Karpas-422 (cell line): ENCODE measurements around the gene ARL4D. TPM values are rescaled to one million over a fixed set of nuclear protein-coding genes. Genes with fewer than 3 reads are reported as not detected.
"Not testable (repeated sequence)": the region's sequence is repeated elsewhere in the genome, so short reads cannot be mapped to it uniquely, and the experiment has no call there.

Experiments
- DNase-seq: peaks from one replicate; pipeline ENCODE4 v3.0.0-alpha.2; 2015
- H2AFZ ChIP-seq: fragments of 200-600 bp; sonication (generic); 2 replicates; pipeline ENCODE4 v1.6.1; 2014; ENCODE audit warnings: antibody characterized with exemption, low read length, mixed read lengths
- H3K27ac ChIP-seq: fragments of 200-600 bp; sonication (generic); 2 replicates; pipeline ENCODE4 v1.5.1; 2014; ENCODE audit warnings: mild to moderate bottlenecking, low read length, moderate library complexity
- H3K27me3 ChIP-seq: fragments of 200-600 bp; sonication (generic); 2 replicates; pipeline ENCODE4 v1.6.1; 2014; ENCODE audit warnings: low read length, mixed read lengths
- H3K36me3 ChIP-seq: fragments of 200-600 bp; sonication (generic); 2 replicates; pipeline ENCODE4 v1.6.1; 2014; ENCODE audit warnings: low read length, mixed read lengths; ENCODE audit not compliant: insufficient read depth
- H3K4me1 ChIP-seq: fragments of 200-600 bp; sonication (generic); 2 replicates; pipeline ENCODE4 v1.6.1; 2014; ENCODE audit warnings: mild to moderate bottlenecking, low read length, mixed read lengths
- H3K4me2 ChIP-seq: fragments of 200-600 bp; sonication (generic); 2 replicates; pipeline ENCODE4 v1.6.1; 2014; ENCODE audit warnings: low read length, low read depth, mild to moderate bottlenecking; ENCODE audit not compliant: poor library complexity, severe bottlenecking
- H3K4me3 ChIP-seq: fragments of 200-600 bp; sonication (generic); 2 replicates; pipeline ENCODE4 v1.5.1; 2014; ENCODE audit warnings: mild to moderate bottlenecking, antibody characterized with exemption, low read length, mixed read lengths
- H3K79me2 ChIP-seq: fragments of 200-600 bp; sonication (generic); 2 replicates; pipeline ENCODE4 v1.6.1; 2014; ENCODE audit warnings: mild to moderate bottlenecking, low read length, mixed read lengths
- H3K9ac ChIP-seq: fragments of 200-600 bp; sonication (generic); 2 replicates; pipeline ENCODE4 v1.6.0; 2014; ENCODE audit warnings: low read length
- H3K9me2 ChIP-seq: fragments of 200-600 bp; sonication (generic), shearing (Covaris generic); replicated peaks from 2 replicates; pipeline ENCODE4 v1.6.0; 2014; ENCODE audit warnings: mild to moderate bottlenecking, low read length, moderate library complexity; ENCODE audit not compliant: insufficient read depth
- H3K9me3 ChIP-seq: fragments of 300-700, 200-600 bp; sonication (generic); 2 replicates; pipeline ENCODE4 v1.6.1; 2014; ENCODE audit warnings: low read length, mixed read lengths
- H4K20me1 ChIP-seq: fragments of 200-600 bp; sonication (generic); 2 replicates; pipeline ENCODE4 v1.6.1; 2014; ENCODE audit warnings: mild to moderate bottlenecking, antibody characterized with exemption, low read length, low read depth; ENCODE audit not compliant: insufficient read depth
- total RNA-seq: library from RNA; depleted of rRNA; stranded (reverse); fragments of >200 nt; shearing (Covaris generic); gene quantifications from 2 replicates; pipeline ENCODE4 v1.2.3, GENCODE V29; 2014; ENCODE audit warnings: low replicate concordance

The ARL4D gene
- total RNA-seq, 1 experiment from 2014 or later = not detected

- not testable (repeated sequence) for H3K4me1 ChIP-seq, H3K36me3 ChIP-seq, H4K20me1 ChIP-seq, H3K4me3 ChIP-seq, H3K4me2 ChIP-seq, DNase-seq, H3K9ac ChIP-seq, H3K27me3 ChIP-seq, H3K9me3 ChIP-seq, H2AFZ ChIP-seq, H3K79me2 ChIP-seq, H3K9me2 ChIP-seq, H3K27ac ChIP-seq
Measured at GRCh38 chr17:43394696-43395095, 4.1 kb upstream of the ARL4D start.

DNA sequence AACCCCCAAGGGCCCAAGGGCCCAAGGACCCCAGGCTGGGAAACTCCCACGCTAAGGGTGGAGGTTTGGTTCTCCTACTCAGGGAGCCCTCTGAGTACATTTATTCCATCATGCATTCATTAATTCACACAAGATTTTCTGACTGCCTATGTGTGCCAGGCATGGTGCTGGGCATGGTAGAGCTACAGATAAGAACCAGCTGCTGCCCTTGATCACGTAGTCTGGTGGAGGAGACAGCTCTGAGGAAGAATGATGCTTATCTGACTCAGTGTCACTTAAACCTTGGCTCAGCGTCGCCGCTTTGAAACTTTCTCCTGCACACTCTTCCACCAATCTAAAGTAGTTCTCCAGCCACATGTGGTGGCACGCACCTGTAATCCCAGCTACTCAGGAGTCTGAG lies 3.6 kb upstream of the ARL4D start:
- Histone ChIP-seq H3K4me3 (no peak overlapping the region), H2AFZ (no peak overlapping the region), H4K20me1 (no peaks in the 10 kb centered on the region), H3K27ac (no peak overlapping the region), H3K4me1 (no peaks in the 10 kb centered on the region), H3K9ac (no peak overlapping the region), H3K4me2 (no peak overlapping the region), H3K9me3 (no peaks in the 10 kb centered on the region), H3K27me3 (no peaks in the 10 kb centered on the region), H3K36me3 (no peaks in the 10 kb centered on the region), H3K79me2 (no peaks in the 10 kb centered on the region), H3K9me2 (no peaks in the 10 kb centered on the region)
- DNase-seq = no peak

DNA sequence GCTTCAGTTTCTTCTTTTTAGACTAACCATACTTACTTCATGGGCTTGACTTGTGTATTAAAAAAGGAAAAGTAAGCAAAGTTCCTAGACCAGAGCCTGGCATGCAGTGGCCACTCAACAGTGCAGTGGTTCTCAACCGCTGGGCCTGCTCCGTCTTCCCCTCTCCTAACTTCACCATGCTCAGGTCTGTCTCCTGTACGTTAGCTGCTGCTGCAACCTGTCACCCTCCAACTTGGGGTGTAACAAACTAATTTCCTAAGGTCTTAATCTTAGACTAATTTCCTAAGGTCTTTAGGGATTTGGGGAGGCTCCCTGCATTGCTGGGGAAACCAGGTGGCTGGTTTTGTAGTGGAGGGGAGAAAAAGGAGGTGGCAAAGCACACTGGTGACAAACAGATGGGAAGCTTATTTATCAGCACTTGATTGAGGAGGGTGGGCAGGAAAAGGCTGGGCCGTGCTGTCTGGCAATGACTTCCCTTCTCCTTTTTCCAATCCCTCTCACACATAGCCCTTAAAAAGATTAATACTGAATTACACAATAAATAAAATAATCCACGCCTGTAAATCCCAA lies 2.2 kb upstream of the ARL4D start:
- H2AFZ ChIP-seq = no peak overlapping the region
- no peaks in the 10 kb centered on the region for H3K36me3 ChIP-seq
- H3K9me2 ChIP-seq = no peaks in the 10 kb centered on the region
- no peaks in the 10 kb centered on the region for H3K79me2 ChIP-seq
- no peak overlapping the region for H3K9ac ChIP-seq
- H3K4me1 ChIP-seq = no peaks in the 10 kb centered on the region
- DNase-seq = no peak
- no peak overlapping the region for H3K4me2 ChIP-seq
- H3K27ac ChIP-seq = no peak overlapping the region
- H3K27me3 ChIP-seq = no peaks in the 10 kb centered on the region
- no peaks in the 10 kb centered on the region for H3K9me3 ChIP-seq
- H4K20me1 ChIP-seq = no peaks in the 10 kb centered on the region
- no peak overlapping the region for H3K4me3 ChIP-seq

DNA sequence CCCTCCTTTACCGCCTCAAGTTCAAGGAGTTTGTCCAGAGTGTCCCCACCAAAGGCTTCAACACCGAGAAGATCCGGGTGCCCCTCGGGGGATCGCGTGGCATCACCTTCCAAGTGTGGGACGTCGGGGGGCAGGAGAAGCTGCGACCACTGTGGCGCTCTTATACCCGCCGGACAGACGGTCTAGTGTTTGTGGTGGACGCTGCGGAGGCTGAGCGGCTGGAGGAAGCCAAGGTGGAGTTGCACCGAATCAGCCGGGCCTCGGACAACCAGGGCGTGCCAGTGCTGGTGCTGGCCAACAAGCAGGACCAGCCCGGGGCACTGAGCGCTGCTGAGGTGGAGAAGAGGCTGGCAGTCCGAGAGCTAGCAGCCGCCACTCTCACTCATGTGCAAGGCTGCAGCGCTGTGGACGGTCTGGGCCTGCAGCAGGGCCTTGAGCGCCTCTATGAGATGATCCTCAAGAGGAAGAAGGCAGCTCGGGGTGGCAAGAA lies 1.1 kb downstream of the ARL4D start:
- H3K9ac ChIP-seq = no peak overlapping the region

DNA sequence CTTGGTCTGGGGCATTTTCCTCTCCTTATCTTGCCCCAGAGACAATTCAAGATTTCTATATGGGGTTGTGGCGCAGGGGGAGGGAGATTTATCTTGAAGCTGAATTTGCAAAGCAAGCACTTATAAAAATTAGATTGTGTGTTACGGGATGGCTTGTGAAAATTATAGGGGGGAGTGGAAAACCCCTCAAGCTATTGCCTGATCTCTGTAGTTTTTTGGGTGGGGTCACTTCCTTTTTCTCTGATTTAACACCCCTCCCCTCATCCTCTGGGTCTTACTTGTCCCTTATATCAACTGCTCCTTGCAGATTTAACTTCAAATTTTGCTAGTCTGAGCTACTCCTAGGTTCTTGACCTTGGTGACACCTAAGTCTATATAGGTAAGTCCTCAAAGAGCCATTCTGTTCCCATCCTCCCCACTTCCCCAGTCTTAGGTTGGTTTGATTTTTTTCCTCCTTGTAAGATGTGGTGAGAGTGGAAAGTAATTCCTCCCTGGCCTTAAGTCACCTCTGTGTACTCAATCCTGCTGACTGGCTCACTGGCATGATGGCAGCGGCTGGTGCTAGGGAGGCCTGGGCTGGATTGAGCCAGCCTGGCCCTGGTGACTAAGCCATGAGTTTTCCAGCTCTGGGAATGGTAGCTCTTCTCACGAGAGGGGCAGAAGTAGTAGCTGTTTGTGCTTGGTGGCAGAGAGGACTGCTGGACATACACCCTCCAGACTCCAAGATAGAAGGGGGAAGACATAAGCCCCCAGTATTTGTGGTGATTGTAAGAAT lies 2.3 kb downstream of the ARL4D start:
- H3K9ac ChIP-seq = no peak overlapping the region
- H3K9me3 ChIP-seq = no peaks in the 10 kb centered on the region
- H3K4me2 ChIP-seq = no peak overlapping the region
- H4K20me1 ChIP-seq = no peaks in the 10 kb centered on the region
- no peaks in the 10 kb centered on the region for H3K9me2 ChIP-seq
- no peaks in the 10 kb centered on the region for H3K36me3 ChIP-seq
- no peaks in the 10 kb centered on the region for H3K4me1 ChIP-seq
- DNase-seq = no peak
- H2AFZ ChIP-seq = no peak overlapping the region
- H3K27me3 ChIP-seq = no peaks in the 10 kb centered on the region
- no peak overlapping the region for H3K4me3 ChIP-seq
- no peak overlapping the region for H3K27ac ChIP-seq
- H3K79me2 ChIP-seq = no peaks in the 10 kb centered on the region

More for the DNA sequence above, 1.1 kb downstream of the ARL4D start:
- no peak overlapping the region for H3K4me3 ChIP-seq
- no peaks in the 10 kb centered on the region for H4K20me1 ChIP-seq
- no peaks in the 10 kb centered on the region for H3K9me2 ChIP-seq
- H3K4me2 ChIP-seq = no peak overlapping the region
- no peak for DNase-seq
- no peak overlapping the region for H3K27ac ChIP-seq
- H3K36me3 ChIP-seq = no peaks in the 10 kb centered on the region
- H2AFZ ChIP-seq = no peak overlapping the region
- H3K27me3 ChIP-seq = no peaks in the 10 kb centered on the region
- H3K9me3 ChIP-seq = no peaks in the 10 kb centered on the region
- H3K79me2 ChIP-seq = no peaks in the 10 kb centered on the region
- H3K4me1 ChIP-seq = no peaks in the 10 kb centered on the region

- Histone ChIP-seq H3K4me2 (no peak overlapping the region), H4K20me1 (no peaks in the 10 kb centered on the region)
Measured at GRCh38 chr17:43402078-43402477, 3.3 kb downstream of the ARL4D start.

GRCh38 chr17:43402567-43402966 lies 3.8 kb downstream of the ARL4D start:
- no peak overlapping the region for H3K27ac ChIP-seq
- H2AFZ ChIP-seq = no peak overlapping the region
- H3K36me3 ChIP-seq = no peaks in the 10 kb centered on the region
- no peak overlapping the region for H3K9ac ChIP-seq
- H4K20me1 ChIP-seq = no peaks in the 10 kb centered on the region
- no peaks in the 10 kb centered on the region for H3K79me2 ChIP-seq
- H3K9me2 ChIP-seq = no peaks in the 10 kb centered on the region
- H3K9me3 ChIP-seq = no peaks in the 10 kb centered on the region
- no peaks in the 10 kb centered on the region for H3K27me3 ChIP-seq
- DNase-seq = no peak
- H3K4me2 ChIP-seq = no peak overlapping the region
- no peaks in the 10 kb centered on the region for H3K4me1 ChIP-seq
- H3K4me3 ChIP-seq = no peak overlapping the region

More at GRCh38 chr17:43402078-43402477, 3.3 kb downstream of the ARL4D start:
- Histone ChIP-seq H3K9ac (no peak overlapping the region), H3K4me1 (no peaks in the 10 kb centered on the region), H3K27ac (no peak overlapping the region), H2AFZ (no peak overlapping the region), H3K36me3 (no peaks in the 10 kb centered on the region), H3K79me2 (no peaks in the 10 kb centered on the region), H3K4me3 (no peak overlapping the region), H3K9me2 (no peaks in the 10 kb centered on the region), H3K27me3 (no peaks in the 10 kb centered on the region), H3K9me3 (no peaks in the 10 kb centered on the region)
- DNase-seq = no peak

GRCh38 chr17:43403846-43404245 lies 5.1 kb downstream of the ARL4D start:
- Histone ChIP-seq H2AFZ (no peak overlapping the region), H3K9me2 (no peaks in the 10 kb centered on the region), H3K27ac (no peak overlapping the region), H3K79me2 (no peaks in the 10 kb centered on the region), H3K9ac (no peak overlapping the region), H3K4me1 (no peaks in the 10 kb centered on the region), H3K27me3 (no peaks in the 10 kb centered on the region), H3K4me3 (no peak overlapping the region), H4K20me1 (no peaks in the 10 kb centered on the region), H3K36me3 (no peaks in the 10 kb centered on the region), H3K9me3 (no peaks in the 10 kb centered on the region), H3K4me2 (no peak overlapping the region)
- no peak for DNase-seq
